Measurements from ENCODE around the gene APBB1.
A peak's percentile ranks its signal among the peaks of the same experiment; 100 is the strongest.
"Not testable (repeated sequence)": the region's sequence is repeated elsewhere in the genome, so short reads cannot be mapped to it uniquely, and the experiment has no call there.

The APBB1 gene

DNA sequence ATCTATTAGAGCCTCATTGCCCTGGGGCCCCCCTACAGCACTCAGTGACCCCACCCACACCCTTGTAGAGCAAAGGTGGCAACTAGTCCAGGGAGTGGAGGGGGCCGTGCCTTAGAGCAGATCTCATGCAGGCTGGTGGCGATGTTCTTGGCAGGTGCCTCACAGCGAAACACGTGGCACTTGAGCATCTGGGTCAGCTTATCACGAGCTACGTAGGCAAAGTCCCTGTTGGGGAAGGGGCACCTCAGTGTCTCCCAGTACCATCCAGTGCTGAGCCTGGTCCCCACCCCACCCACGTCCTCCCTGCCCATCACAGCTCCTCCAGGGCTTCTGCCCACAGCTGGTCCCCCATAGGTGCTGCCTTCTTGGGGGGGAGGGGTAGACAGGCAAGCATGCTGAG is 17.4 kb downstream of the APBB1 start:
- H3K9ac ChIP-seq (ENCODE audit: low read length) = no peak overlapping the region
- H3K27ac ChIP-seq (ENCODE audit: low read length) = no peak overlapping the region
- no peaks in the 10 kb centered on the region for H3K27me3 ChIP-seq (ENCODE audit: control insufficient read depth, insufficient read depth, low read length)
- no peaks in the 10 kb centered on the region for H3K9me3 ChIP-seq (ENCODE audit: control insufficient read depth, low read depth, low read length)
- no peaks in the 10 kb centered on the region for H3K36me3 ChIP-seq (ENCODE audit: control insufficient read depth, low read depth, low read length)
- H3K4me3 ChIP-seq (ENCODE audit: low read length) = no peak overlapping the region
- H3K4me1 ChIP-seq (ENCODE audit: control insufficient read depth, low read depth, low read length) = no peaks in the 10 kb centered on the region

DNA sequence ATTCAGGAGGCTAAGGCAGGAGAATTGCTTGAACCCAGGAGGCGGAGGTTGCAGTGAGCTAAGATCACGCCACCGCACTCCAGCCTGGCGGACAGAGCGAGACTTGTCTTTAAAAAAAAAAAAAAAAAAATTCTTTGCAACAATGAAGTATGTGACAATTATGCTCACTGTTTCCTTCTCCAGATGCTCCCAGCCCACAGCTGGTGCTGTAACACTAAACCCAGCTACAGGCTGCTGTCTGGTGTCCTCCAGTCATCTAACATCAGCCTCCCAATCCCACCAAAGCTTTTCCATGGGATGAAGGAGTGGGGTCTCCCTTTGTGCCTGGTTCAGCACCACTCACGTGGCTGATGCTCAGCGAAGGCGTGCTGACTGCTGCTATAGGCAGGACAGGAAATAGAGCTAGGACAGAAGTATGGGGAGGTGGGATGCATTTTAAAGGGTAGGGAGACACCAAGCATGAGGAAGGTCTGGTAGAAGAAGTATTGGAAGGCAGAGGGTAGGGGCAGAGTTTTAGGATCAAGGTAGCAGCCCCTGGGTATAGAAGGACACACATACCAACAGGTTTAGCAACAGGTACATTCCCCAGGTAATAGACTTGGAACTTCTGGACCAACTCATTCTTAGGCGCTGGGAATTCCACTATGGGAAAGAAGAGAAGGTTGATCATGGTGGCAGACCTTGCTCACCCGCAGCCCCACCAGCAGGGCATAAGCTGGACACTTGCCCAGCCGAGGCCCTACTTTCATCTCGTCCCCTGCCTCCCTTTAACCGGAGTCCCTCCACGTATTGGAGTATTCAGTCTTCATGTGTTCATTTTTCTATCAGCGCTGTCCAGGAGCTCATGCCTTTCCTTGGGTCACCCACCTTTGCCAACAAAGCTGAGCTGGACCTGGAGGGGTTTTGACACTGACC is 18.2 kb downstream of the APBB1 start:
- Histone ChIP-seq H3K27ac (ENCODE audit: low read length) (no peak overlapping the region), H3K27me3 (ENCODE audit: control insufficient read depth, insufficient read depth, low read length) (no peaks in the 10 kb centered on the region), H3K9me3 (ENCODE audit: control insufficient read depth, low read depth, low read length) (no peaks in the 10 kb centered on the region), H3K36me3 (ENCODE audit: control insufficient read depth, low read depth, low read length) (no peaks in the 10 kb centered on the region), H3K4me1 (ENCODE audit: control insufficient read depth, low read depth, low read length) (no peaks in the 10 kb centered on the region), H3K9ac (ENCODE audit: low read length) (no peak overlapping the region), H3K4me3 (ENCODE audit: low read length) (no peak overlapping the region)

DNA sequence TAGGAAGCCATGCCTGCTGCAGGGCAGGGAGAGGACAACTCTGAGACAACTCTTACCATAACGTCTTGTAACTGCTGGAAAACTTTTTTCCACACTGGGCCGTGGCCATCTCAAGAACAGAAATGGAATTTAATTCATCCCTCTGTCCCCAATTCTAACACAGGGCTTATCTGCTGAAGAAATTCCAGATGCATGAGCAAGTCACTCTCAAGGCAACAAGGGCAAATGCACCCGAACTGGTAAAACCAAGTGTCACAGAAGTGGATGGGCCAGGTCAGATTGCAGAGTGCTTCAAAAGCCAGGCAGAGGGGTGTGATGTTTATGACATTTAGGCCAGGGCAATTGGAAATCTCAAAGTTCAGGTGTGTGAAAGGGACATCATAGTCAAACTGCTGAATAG is 21.3 kb downstream of the APBB1 start:
- H3K4me1 ChIP-seq (ENCODE audit: control insufficient read depth, low read depth, low read length) = no peaks in the 10 kb centered on the region
- H3K9ac ChIP-seq (ENCODE audit: low read length) = no peak overlapping the region
- no peaks in the 10 kb centered on the region for H3K9me3 ChIP-seq (ENCODE audit: control insufficient read depth, low read depth, low read length)
- no peak overlapping the region for H3K27ac ChIP-seq (ENCODE audit: low read length)
- H3K36me3 ChIP-seq (ENCODE audit: control insufficient read depth, low read depth, low read length) = no peaks in the 10 kb centered on the region
- H3K27me3 ChIP-seq (ENCODE audit: control insufficient read depth, insufficient read depth, low read length) = no peaks in the 10 kb centered on the region
- H3K4me3 ChIP-seq (ENCODE audit: low read length) = no peak overlapping the region

DNA sequence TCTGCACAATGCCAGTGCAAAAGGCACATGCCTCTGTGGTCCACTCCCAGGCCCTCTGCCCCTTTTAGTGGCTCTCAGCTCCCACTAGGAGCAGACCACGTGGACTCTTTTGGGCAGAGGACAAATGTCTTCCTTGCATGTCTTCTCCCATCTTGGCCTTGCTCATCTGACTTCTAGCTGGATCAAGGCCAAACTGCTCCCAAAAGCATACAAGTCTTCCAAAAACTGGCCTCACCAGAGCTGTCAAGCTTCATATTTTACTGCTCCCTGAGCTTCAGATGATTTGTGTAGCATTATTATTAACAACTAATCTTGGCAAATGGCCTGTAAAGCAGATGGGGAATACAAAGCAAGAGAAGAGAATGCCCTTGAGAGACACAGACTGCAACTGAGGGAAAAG is 21.7 kb downstream of the APBB1 start:
- Histone ChIP-seq H3K9ac (ENCODE audit: low read length) (no peak overlapping the region), H3K9me3 (ENCODE audit: control insufficient read depth, low read depth, low read length) (no peaks in the 10 kb centered on the region), H3K36me3 (ENCODE audit: control insufficient read depth, low read depth, low read length) (no peaks in the 10 kb centered on the region), H3K27ac (ENCODE audit: low read length) (no peak overlapping the region), H3K27me3 (ENCODE audit: control insufficient read depth, insufficient read depth, low read length) (no peaks in the 10 kb centered on the region), H3K4me1 (ENCODE audit: control insufficient read depth, low read depth, low read length) (no peaks in the 10 kb centered on the region), H3K4me3 (ENCODE audit: low read length) (no peak overlapping the region)

DNA sequence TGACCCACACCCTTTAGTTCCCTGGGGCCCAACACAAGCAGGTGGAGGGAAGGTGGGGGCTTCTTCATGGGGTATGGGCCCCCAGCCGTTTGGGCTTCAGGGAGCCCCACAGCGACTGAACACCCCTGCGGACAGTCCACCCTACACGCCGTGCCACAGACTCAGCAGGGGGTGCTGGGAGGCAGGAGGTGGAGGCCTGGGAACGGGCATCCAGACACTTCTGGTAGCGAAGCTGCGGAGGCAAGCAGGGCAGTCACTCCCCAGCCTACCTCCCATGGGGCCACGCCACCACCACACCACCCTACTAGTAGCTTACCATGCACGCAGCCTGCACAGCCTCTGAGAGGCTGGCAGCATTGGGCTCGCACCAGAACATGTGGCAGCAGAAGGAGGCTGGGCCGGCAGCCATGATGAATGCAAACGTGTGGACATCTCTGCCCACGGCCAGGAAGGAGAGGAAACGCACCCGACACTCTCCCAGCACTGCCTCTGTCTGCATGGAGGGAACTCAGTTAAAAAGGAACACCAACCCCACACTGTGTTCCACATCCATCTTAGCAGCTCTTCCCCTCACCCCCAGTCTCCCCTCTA is 23.3 kb downstream of the APBB1 start:
- Histone ChIP-seq H3K4me1 (ENCODE audit: control insufficient read depth, low read depth, low read length) (no peaks in the 10 kb centered on the region), H3K4me3 (ENCODE audit: low read length) (no peak overlapping the region), H3K27ac (ENCODE audit: low read length) (no peak overlapping the region), H3K9ac (ENCODE audit: low read length) (no peak overlapping the region), H3K27me3 (ENCODE audit: control insufficient read depth, insufficient read depth, low read length) (peaks cover 8% of the 10 kb centered on the region), H3K9me3 (ENCODE audit: control insufficient read depth, low read depth, low read length) (no peaks in the 10 kb centered on the region), H3K36me3 (ENCODE audit: control insufficient read depth, low read depth, low read length) (no peaks in the 10 kb centered on the region)

DNA sequence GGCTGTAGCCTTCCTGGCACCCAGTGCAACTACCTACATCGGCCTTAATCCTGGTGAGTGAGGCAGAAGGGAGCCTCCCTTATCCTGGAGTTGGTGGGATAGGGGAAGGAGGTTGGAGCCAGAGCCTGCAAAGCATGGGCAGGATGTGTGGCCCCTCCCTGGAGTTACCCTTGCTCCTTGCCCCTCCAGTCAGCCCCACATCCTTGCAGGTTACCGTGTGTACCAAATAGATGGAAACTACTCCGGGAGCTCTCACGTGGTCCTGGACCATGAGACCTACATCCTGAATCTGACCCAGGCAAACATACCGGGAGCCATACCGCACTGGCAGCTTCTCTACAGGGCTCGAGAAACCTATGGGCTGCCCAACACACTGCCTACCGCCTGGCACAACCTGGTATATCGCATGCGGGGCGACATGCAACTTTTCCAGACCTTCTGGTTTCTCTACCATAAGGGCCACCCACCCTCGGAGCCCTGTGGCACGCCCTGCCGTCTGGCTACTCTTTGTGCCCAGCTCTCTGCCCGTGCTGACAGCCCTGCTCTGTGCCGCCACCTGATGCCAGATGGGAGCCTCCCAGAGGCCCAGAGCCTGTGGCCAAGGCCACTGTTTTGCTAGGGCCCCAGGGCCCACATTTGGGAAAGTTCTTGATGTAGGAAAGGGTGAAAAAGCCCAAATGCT is 24.8 kb downstream of the APBB1 start:
- no peak overlapping the region for H3K27ac ChIP-seq (ENCODE audit: low read length)
- no peaks in the 10 kb centered on the region for H3K36me3 ChIP-seq (ENCODE audit: control insufficient read depth, low read depth, low read length)
- H3K4me3 ChIP-seq (ENCODE audit: low read length) = no peak overlapping the region
- H3K27me3 ChIP-seq (ENCODE audit: control insufficient read depth, insufficient read depth, low read length) = peaks cover 8% of the 10 kb centered on the region
- H3K9ac ChIP-seq (ENCODE audit: low read length) = no peak overlapping the region
- peaks cover 7% of the 10 kb centered on the region for H3K4me1 ChIP-seq (ENCODE audit: control insufficient read depth, low read depth, low read length)
- no peaks in the 10 kb centered on the region for H3K9me3 ChIP-seq (ENCODE audit: control insufficient read depth, low read depth, low read length)

DNA sequence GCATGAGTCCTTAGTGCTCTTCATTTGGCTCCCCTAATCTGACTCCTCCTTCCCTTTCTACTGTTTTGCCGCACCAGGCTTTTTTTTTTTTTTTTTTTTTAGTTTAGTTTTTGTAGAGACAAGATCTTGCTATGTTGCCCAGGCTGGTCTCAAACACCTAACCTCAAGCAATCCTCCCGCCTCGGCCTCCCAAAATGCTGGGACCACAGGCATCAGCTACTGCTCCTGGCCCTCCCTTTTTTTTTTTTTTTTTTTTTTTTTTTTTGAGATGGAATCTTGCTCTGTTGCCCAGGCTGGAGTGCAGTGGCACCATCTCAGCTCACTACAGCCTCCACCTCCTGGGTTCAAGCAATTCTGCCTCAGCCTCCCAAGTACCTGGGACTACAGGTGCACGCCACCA is 26.6 kb downstream of the APBB1 start:
- H3K27me3 ChIP-seq (ENCODE audit: control insufficient read depth, insufficient read depth, low read length) = peaks cover 13% of the 10 kb centered on the region
- not testable (repeated sequence) for H3K36me3 ChIP-seq (ENCODE audit: control insufficient read depth, low read depth, low read length); H3K9ac ChIP-seq (ENCODE audit: low read length); H3K4me3 ChIP-seq (ENCODE audit: low read length); H3K9me3 ChIP-seq (ENCODE audit: control insufficient read depth, low read depth, low read length); H3K27ac ChIP-seq (ENCODE audit: low read length); H3K4me1 ChIP-seq (ENCODE audit: control insufficient read depth, low read depth, low read length)

DNA sequence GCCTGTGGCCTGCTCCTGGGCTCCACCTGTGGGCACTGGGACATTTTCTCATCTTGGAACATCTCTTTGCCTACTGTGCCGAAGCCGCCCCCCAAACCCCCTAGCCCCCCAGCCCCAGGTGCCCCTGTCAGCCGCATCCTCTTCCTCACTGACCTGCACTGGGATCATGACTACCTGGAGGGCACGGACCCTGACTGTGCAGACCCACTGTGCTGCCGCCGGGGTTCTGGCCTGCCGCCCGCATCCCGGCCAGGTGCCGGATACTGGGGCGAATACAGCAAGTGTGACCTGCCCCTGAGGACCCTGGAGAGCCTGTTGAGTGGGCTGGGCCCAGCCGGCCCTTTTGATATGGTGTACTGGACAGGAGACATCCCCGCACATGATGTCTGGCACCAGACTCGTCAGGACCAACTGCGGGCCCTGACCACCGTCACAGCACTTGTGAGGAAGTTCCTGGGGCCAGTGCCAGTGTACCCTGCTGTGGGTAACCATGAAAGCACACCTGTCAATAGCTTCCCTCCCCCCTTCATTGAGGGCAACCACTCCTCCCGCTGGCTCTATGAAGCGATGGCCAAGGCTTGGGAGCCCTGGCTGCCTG is 27.3 kb downstream of the APBB1 start:
- Histone ChIP-seq H3K9ac (ENCODE audit: low read length) (no peak overlapping the region), H3K36me3 (ENCODE audit: control insufficient read depth, low read depth, low read length) (no peaks in the 10 kb centered on the region), H3K4me3 (ENCODE audit: low read length) (no peak overlapping the region), H3K9me3 (ENCODE audit: control insufficient read depth, low read depth, low read length) (no peaks in the 10 kb centered on the region), H3K27me3 (ENCODE audit: control insufficient read depth, insufficient read depth, low read length) (peaks cover 13% of the 10 kb centered on the region), H3K4me1 (ENCODE audit: control insufficient read depth, low read depth, low read length) (peaks cover 9% of the 10 kb centered on the region), H3K27ac (ENCODE audit: low read length) (no peak overlapping the region)

DNA sequence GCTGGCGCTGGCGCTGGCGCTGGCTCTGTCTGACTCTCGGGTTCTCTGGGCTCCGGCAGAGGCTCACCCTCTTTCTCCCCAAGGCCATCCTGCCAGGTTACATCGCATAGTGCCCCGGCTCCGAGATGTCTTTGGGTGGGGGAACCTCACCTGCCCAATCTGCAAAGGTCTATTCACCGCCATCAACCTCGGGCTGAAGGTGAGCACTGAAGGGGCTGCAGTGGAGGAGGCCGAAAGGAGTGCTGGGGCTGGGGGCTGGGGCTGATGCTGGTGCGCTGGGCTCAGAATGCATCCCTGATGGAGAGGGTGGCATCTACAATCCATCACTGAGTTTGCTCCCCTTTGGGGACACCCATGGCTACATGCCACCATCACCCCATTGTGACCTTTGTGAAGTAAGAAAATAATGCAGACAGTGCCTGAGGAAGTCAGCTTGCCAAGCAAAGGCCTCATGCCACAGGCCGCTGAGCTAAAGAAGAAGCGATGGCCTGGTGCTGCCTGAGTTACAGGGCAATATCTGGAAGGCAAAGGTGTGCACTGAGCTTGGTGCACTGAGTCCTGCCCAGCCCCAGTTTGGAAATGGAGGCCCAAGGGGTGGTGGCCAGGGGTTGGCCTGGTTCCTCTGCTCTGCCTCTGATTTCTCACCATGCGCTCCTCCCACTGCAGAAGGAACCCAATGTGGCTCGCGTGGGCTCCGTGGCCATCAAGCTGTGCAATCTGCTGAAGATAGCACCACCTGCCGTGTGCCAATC is 28.0 kb downstream of the APBB1 start:
- Histone ChIP-seq H3K36me3 (ENCODE audit: control insufficient read depth, low read depth, low read length) (no peaks in the 10 kb centered on the region), H3K4me1 (ENCODE audit: control insufficient read depth, low read depth, low read length) (peaks cover 11% of the 10 kb centered on the region), H3K27ac (ENCODE audit: low read length) (no peak overlapping the region), H3K4me3 (ENCODE audit: low read length) (peak overlapping the region; percentile 70), H3K9ac (ENCODE audit: low read length) (no peak overlapping the region), H3K9me3 (ENCODE audit: control insufficient read depth, low read depth, low read length) (no peaks in the 10 kb centered on the region), H3K27me3 (ENCODE audit: control insufficient read depth, insufficient read depth, low read length) (peaks cover 13% of the 10 kb centered on the region)

DNA sequence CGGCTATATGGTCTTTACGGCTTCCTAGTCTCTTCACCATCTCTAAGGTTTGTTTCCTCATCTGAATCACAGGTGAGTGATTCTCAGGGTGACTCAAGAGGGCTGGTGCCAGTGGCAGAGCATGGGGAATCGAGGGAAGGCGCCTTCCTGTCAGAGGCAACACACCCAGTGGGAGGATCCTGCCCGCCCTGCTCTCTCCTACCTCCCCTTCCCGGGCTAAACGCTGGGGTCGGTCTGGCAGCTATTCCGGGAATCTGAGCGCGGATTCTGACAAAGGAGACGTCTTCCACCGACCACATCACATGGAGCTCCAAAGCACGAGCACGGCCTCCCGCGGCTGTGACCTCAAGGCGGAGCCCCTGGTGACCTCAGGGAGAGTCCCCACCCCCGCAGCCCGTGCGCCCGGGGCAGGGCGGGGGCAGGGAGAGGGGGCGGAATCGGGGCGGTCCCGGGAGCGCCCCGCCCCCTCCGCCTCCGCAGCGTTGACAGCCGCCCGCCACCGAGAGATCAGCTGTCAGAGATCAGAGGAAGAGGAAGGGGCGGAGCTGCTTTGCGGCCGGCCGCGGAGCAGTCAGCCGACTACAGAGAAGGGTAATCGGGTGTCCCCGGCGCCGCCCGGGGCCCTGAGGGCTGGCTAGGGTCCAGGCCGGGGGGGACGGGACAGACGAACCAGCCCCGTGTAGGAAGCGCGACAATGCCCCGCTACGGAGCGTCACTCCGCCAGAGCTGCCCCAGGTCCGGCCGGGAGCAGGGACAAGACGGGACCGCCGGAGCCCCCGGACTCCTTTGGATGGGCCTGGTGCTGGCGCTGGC is 28.8 kb downstream of the APBB1 start, which contains the start of gene SMPD1:
TSS of gene SMPD1 (plus strand) at position 570 of the 813 bp plus-strand sequence. CDS start at position 695, 125 bp downstream.
- H3K27ac ChIP-seq (ENCODE audit: low read length) = no peak within 1 kb of the TSS
- H3K9ac ChIP-seq (ENCODE audit: low read length) = peak within 1 kb of the TSS; percentile 36
- H3K4me3 ChIP-seq (ENCODE audit: low read length) = peak within 1 kb of the TSS; percentile 70
- no peaks in the 10 kb centered on the region for H3K9me3 ChIP-seq (ENCODE audit: control insufficient read depth, low read depth, low read length)
- H3K27me3 ChIP-seq (ENCODE audit: control insufficient read depth, insufficient read depth, low read length) = peaks cover 13% of the 10 kb centered on the region
- peaks cover 18% of the 10 kb centered on the region for H3K4me1 ChIP-seq (ENCODE audit: control insufficient read depth, low read depth, low read length)
- no peaks in the 10 kb centered on the region for H3K36me3 ChIP-seq (ENCODE audit: control insufficient read depth, low read depth, low read length)

All from iPS-18a (cell line).